GM21723 (cell line): ENCODE results near the gene EPB41L4B.
A peak's percentile ranks its signal among the peaks of the same experiment; 100 is the strongest.

Experiments
- ATAC-seq: cut with Tn5 transposase; IDR thresholded peaks from one replicate; pipeline ENCODE4 v1.9.1; 2021; ENCODE audit warnings: mild to moderate bottlenecking, moderate library complexity; ENCODE audit not compliant: unreplicated experiment

The EPB41L4B gene

GRCh38 chr9:109321727-109322126, 868 bp upstream of the EPB41L4B start:
- ATAC-seq: no peak

GRCh38 chr9:109320331-109320741, 523 bp downstream of the EPB41L4B start:
- peak; percentile 42 for ATAC-seq

GRCh38 chr9:109319626-109320241, 1.1 kb downstream of the EPB41L4B start:
- peak; percentile 25 for ATAC-seq

GRCh38 chr9:109319017-109319625, 1.7 kb downstream of the EPB41L4B start:
- no peak for ATAC-seq

GRCh38 chr9:109317979-109318741, 2.7 kb downstream of the EPB41L4B start:
- ATAC-seq: no peak

GRCh38 chr9:109317311-109317978, 3.4 kb downstream of the EPB41L4B start:
- no peak for ATAC-seq

GRCh38 chr9:109316207-109316640, 4.6 kb downstream of the EPB41L4B start:
- no peak for ATAC-seq

GRCh38 chr9:109315480-109316206, 5.2 kb downstream of the EPB41L4B start:
- no peak for ATAC-seq

- no peak for ATAC-seq
These were observed 6.8 kb downstream of the EPB41L4B start for GRCh38 chr9:109314011-109314531.

GRCh38 chr9:109313351-109313750, 7.5 kb downstream of the EPB41L4B start:
- no peak for ATAC-seq

- ATAC-seq: no peak
These were observed 8.1 kb downstream of the EPB41L4B start for GRCh38 chr9:109312783-109313182.

GRCh38 chr9:109311731-109312130, 9.1 kb downstream of the EPB41L4B start:
- ATAC-seq: no peak

GRCh38 chr9:109311286-109311685, 9.6 kb downstream of the EPB41L4B start:
- ATAC-seq: no peak

- ATAC-seq: no peak
These were observed 10.4 kb downstream of the EPB41L4B start for GRCh38 chr9:109310486-109310901.

GRCh38 chr9:109309282-109309681, 11.6 kb downstream of the EPB41L4B start:
- ATAC-seq: no peak

- ATAC-seq: no peak
These were observed 13.2 kb downstream of the EPB41L4B start for GRCh38 chr9:109307380-109308240.

GRCh38 chr9:109305801-109306200, 15.1 kb downstream of the EPB41L4B start:
- no peak for ATAC-seq

GRCh38 chr9:109304347-109304746, 16.5 kb downstream of the EPB41L4B start:
- ATAC-seq: no peak

- no peak for ATAC-seq
These were observed 17.0 kb downstream of the EPB41L4B start for GRCh38 chr9:109303900-109304299.

- no peak for ATAC-seq
These were observed 18.3 kb downstream of the EPB41L4B start for GRCh38 chr9:109302606-109303005.
